GM10266 (cell line): ENCODE results near the gene RP2.

Experiments used
- DNase-seq: peaks from one replicate; pipeline ENCODE4 v3.0.0; 2012; ENCODE audit errors: extremely low spot score
- CTCF ChIP-seq: IDR thresholded peaks from 2 replicates; pipeline ENCODE4 v1.5.1; 2012; ENCODE audit warnings: mild to moderate bottlenecking, low read depth; ENCODE audit not compliant: control insufficient read depth, insufficient read depth; ENCODE audit errors: missing control alignments

Gene RP2

GRCh38 chrX:46917622-46918021 is 80.8 kb downstream of the RP2 start:
- DNase-seq: no peak
- TF ChIP-seq CTCF: no peak

DNA sequence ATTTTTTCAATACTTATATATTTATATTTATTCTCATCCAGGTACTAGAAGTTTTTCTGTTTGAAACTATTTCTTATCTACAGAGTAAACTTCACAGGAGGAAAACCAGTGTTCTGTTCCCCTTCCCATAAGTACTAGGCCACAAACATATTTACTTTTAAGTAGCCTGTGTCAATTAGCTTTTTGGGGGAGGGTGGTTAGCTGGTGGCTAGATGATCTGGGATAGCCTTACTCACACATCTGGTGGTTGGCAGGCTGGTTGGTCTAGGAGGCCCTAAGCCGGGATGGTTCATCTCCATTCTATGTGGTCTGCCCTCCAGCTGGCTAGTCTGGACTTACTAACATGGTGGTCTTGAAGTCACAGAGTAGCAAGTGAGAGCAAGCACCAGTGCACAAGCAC is 81.6 kb downstream of the RP2 start:
- no peak for TF ChIP-seq CTCF
- DNase-seq: no peak

DNA sequence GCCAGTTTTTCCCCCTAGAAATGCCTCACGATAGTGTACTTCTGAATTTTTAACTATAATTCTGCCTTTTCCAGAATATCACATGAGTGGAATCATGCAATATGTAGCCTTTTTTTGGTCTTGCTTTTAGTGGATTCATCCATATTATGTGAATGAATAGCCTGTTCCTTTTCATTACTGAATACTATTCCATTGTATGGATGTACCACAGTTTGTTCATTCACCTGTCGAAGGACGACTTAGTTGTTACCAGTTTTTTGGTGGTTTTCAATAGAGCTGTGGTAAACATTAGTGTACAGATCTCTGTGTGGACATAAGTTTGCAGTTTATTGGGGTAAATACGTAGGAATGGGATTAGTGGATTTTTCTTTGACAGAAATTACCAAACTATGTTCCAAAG is 83.4 kb downstream of the RP2 start:
- no peak for TF ChIP-seq CTCF
- no peak for DNase-seq

DNA sequence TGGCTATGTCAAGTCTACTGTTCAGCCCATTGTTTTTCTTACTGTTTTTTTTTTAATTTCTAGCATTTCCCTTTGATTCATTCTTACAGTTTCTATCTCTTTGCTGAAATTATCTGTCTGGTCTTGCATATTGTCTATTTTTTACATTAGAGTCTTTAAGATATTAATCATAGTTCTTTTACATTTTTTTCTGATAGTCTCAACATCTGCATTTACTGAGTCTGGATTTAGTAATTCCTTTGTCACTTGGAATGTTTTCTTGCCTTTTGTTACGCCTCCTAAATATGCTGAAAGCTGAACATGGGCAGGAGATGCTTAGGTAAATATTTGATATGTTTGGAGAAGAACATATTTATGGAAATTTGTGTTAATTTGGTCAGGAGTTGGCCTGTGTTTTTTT is 85.8 kb downstream of the RP2 start:
- no peak for TF ChIP-seq CTCF
- no peak for DNase-seq

GRCh38 chrX:46927718-46928117 is 90.9 kb downstream of the RP2 start:
- TF ChIP-seq CTCF: no peak
- DNase-seq: no peak

GRCh38 chrX:46929439-46930261 is 92.8 kb downstream of the RP2 start:
- DNase-seq: no peak
- TF ChIP-seq CTCF: no peak
